ENCODE data around the gene PPP1R1C.

DNA sequence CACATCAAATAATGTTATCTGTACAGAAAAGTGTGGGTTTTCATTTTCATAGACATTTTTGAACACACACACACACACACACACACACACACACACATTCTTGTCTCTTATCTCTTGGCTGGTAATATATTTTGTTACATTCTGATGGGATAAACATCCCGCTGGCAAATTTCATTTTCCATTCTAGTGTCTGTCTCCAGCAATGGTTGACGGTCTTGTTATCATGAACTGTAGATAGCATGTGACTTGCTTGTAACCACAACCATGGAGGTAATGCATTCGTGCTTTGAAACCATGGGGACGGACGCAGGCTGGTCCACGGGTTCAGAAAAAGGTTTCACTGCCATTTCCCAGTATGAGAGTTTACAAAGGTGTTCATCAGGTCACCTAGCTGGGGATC lies 156.4 kb downstream of the PPP1R1C start:
- TF ChIP-seq, protein P1, sequence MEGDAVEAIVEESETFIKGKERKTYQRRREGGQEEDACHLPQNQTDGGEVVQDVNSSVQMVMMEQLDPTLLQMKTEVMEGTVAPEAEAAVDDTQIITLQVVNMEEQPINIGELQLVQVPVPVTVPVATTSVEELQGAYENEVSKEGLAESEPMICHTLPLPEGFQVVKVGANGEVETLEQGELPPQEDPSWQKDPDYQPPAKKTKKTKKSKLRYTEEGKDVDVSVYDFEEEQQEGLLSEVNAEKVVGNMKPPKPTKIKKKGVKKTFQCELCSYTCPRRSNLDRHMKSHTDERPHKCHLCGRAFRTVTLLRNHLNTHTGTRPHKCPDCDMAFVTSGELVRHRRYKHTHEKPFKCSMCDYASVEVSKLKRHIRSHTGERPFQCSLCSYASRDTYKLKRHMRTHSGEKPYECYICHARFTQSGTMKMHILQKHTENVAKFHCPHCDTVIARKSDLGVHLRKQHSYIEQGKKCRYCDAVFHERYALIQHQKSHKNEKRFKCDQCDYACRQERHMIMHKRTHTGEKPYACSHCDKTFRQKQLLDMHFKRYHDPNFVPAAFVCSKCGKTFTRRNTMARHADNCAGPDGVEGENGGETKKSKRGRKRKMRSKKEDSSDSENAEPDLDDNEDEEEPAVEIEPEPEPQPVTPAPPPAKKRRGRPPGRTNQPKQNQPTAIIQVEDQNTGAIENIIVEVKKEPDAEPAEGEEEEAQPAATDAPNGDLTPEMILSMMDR (IDR thresholded peaks at IDR 0.05; ENCODE audit: insufficient read depth, low read depth, low read length) = no peak
- no peak for TF ChIP-seq EZH2 (IDR thresholded peaks at IDR 0.05; ENCODE audit: insufficient read depth, low read length)
